SK-N-MC (cell line): ENCODE results near the gene SLC2A11.
"Not testable (repeated sequence)": the region's sequence is repeated elsewhere in the genome, so short reads cannot be mapped to it uniquely, and the experiment has no call there.

ENCODE experiments used
- DNase-seq: peaks from one replicate; pipeline ENCODE4 v3.0.0-alpha.2; 2011; ENCODE audit warnings: low read depth, low spot score
- H3K27ac ChIP-seq: fragments of 200-600 bp; sonication (generic); 2 replicates; pipeline ENCODE4 v1.5.1; 2016; ENCODE audit warnings: mixed run types
- H3K36me3 ChIP-seq: fragments of 200-600 bp; sonication (generic); 2 replicates; pipeline ENCODE4 v1.6.1; 2017; ENCODE audit warnings: antibody characterized with exemption, low read length, mixed read lengths; ENCODE audit not compliant: insufficient read depth
- H3K4me3 ChIP-seq: fragments of 200-600 bp; sonication (generic); 2 replicates; pipeline ENCODE4 v1.5.1; 2016
- H3K9ac ChIP-seq: fragments of 200-600 bp; sonication (generic); 2 replicates; pipeline ENCODE4 v1.8.0; 2017; ENCODE audit warnings: mixed run types, mixed read lengths; ENCODE audit not compliant: insufficient read length
- H3K9me3 ChIP-seq: fragments of 200-600 bp; sonication (generic); 2 replicates; pipeline ENCODE4 v1.6.1; 2017; ENCODE audit warnings: low read depth, mild to moderate bottlenecking, antibody characterized with exemption, low read length, moderate library complexity, mixed read lengths
- EZH2 ChIP-seq: fragments of 200-600 bp; sonication (generic); IDR thresholded peaks from one replicate; pipeline ENCODE4 v1.6.1; 2017; ENCODE audit warnings: antibody characterized with exemption
- FOXP2 ChIP-seq: optimal IDR thresholded peaks from 2 replicates; pipeline ENCODE3; 2011; ENCODE audit warnings: mild to moderate bottlenecking, moderate library complexity; ENCODE audit not compliant: insufficient read depth; ENCODE audit errors: extremely low read length, control extremely low read depth
- POLR2AphosphoS5 ChIP-seq: IDR thresholded peaks from 2 replicates; pipeline ENCODE4 v1.6.1; 2012; ENCODE audit warnings: mild to moderate bottlenecking, low read depth, low read length, borderline replicate concordance

Gene SLC2A11

DNA sequence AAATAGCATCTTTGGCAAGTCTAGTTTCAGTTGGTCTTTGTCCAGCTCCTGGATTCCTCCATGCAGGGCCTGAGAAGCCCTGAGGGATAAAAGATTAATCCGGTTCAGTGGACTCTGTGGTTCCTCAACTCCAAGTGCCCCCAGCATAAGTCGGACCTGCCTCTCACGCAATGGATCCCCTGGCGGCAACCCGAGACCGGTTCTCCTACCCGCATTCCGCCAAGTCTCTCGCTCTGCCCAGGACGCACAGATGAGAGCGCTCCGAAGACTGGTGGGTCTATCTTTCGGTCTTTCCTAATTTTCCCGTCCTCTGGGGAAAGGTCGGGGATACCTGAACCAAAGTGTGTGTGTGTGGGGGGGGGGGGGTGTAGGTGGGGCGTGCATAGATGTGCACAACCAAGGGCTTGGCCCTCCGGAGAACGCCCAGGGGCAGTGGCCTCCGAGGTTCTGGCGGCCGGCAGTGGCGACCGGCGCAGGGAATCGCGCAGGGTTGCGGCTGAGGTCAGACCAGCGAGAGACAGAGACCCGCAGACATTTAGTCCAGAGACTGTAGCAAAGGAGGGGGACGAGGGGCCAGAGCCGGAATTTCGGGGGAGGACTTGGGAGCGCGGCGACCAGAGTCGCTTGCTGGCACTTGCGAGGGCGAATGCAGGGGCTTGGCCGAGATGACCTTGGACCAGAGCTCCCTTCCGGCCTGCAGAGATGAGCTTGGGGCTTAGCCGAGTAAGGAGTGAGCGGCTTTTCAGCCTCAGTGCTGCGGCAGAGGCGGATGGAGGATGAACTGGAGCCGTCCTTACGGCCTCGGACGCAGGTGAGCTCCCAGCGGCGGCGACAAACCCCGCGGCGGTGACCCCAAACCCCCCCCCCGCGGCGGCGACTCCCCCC is 712 bp upstream of the SLC2A11 start:
- Histone ChIP-seq H3K36me3 (no peaks in the 10 kb centered on the region), H3K9ac (peak overlapping the region; percentile 64), H3K27ac (no peak overlapping the region), H3K4me3 (peak overlapping the region; percentile 83), H3K9me3 (no peaks in the 10 kb centered on the region)
- TF ChIP-seq POLR2AphosphoS5 = no peak
- TF ChIP-seq EZH2 = no peak
- no peak for TF ChIP-seq FOXP2
- DNase-seq = no peak

DNA sequence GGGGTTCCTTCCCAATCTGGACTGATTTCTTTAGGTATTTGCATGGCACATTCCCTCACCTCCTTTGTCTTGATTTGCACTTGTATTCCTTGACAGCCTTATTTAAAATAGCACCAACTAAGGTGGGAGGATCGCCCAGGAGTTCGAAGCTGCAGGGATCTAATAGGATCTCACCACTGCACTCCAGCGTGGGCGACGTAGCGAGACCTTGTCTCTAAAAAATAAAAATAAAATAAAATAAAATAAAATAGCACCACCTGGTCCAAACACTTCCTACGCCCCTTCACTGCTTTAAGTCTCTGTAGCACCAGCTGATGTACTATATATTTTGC is 775 bp downstream of the SLC2A11 start:
- DNase-seq = no peak
- peak overlapping the region; percentile 64 for H3K9ac ChIP-seq
- H3K9me3 ChIP-seq = no peaks in the 10 kb centered on the region
- no peak for TF ChIP-seq FOXP2
- no peak for TF ChIP-seq EZH2
- TF ChIP-seq POLR2AphosphoS5 = no peak
- peak overlapping the region; percentile 83 for H3K4me3 ChIP-seq
- no peaks in the 10 kb centered on the region for H3K36me3 ChIP-seq
- H3K27ac ChIP-seq = no peak overlapping the region

GRCh38 chr22:23859201-23859600 is 1.5 kb downstream of the SLC2A11 start:
- Histone ChIP-seq H3K36me3 (no peaks in the 10 kb centered on the region), H3K27ac (no peak overlapping the region), H3K9ac (no peak overlapping the region), H3K9me3 (no peaks in the 10 kb centered on the region), H3K4me3 (no peak overlapping the region)
- TF ChIP-seq EZH2 = no peak
- no peak for TF ChIP-seq POLR2AphosphoS5
- no peak for TF ChIP-seq FOXP2
- DNase-seq = no peak

DNA sequence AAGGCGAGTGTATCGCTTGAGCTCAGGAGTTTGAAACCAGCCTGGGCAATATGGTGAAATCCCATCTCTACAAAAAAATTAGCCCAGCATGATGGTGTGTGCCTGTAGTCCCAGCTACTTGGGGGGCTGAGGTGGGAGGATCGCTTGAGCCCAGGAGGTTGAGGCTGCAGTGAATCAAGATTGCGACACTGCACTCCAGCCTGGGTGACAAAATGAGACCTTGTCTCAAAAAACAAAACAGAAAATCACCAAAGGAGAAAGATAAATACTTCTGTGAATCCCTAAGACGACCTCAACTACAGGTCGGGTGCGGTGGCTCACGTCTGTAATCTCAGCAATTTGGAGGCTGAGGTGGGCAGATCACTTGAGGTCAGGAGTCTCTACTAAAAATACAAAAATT is 2.5 kb downstream of the SLC2A11 start:
- not testable (repeated sequence) for H3K9me3 ChIP-seq, DNase-seq, H3K27ac ChIP-seq, H3K9ac ChIP-seq, H3K4me3 ChIP-seq, H3K36me3 ChIP-seq

DNA sequence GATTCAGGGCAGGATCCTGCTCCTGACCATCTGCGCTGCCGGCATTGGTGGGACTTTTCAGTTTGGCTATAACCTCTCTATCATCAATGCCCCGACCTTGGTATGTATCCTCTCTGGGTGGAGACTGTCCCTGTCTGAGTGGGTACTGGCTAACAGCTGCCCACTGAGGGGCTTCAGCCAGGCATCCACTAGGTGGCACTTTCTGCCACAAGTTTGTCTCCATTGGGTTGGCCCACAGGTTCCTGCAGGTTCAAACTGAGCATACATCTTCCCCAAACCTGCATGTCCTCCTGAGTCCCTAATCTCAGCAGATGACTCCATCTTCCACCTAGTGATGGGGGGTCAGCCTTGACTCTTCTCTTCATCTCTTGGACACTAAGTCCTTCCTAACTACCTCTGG is 4.4 kb downstream of the SLC2A11 start:
- H3K4me3 ChIP-seq = no peak overlapping the region
- DNase-seq = no peak

DNA sequence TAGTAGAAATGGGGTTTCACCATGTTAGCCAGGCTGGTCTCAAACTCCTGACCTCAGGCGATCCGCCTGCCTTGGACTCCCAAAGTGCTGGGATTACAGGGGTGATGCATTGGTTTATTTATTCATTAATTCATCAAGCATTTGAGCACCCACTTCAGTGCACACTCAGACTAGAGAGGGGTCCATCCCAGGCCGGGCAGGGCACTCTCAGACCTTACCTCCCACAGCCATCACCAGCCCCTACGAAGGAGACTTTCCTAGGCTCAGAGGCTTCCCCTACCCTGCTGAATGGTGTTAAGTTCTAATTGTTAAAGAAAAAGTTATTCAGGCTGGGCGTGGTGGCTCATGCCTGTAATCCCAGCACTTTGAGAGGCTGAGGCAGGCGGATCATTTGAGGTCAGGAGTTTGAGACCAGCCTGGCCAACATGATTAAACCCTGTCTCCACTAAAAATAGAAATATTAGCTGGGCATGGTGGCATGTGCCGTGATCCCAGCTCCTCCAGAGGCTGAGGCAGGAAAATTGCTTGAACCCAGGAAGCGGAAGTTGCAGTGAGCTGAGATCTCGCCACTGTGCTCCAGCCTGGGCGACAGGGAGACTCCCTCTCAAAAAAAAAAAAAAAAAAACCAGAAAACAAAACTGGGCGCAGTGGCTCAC is 7.0 kb downstream of the SLC2A11 start:
- not testable (repeated sequence) for H3K9me3 ChIP-seq, H3K36me3 ChIP-seq, H3K4me3 ChIP-seq, DNase-seq, H3K9ac ChIP-seq, H3K27ac ChIP-seq

More for the DNA sequence above, 4.4 kb downstream of the SLC2A11 start:
- H3K9ac ChIP-seq = no peak overlapping the region
- no peak overlapping the region for H3K27ac ChIP-seq
- H3K9me3 ChIP-seq = no peaks in the 10 kb centered on the region
- H3K36me3 ChIP-seq = no peaks in the 10 kb centered on the region
- TF ChIP-seq POLR2AphosphoS5 = no peak

- no peak for TF ChIP-seq POLR2AphosphoS5
- TF ChIP-seq EZH2 = no peak
- no peak for TF ChIP-seq FOXP2
- no peak overlapping the region for H3K27ac ChIP-seq
- H3K36me3 ChIP-seq = no peaks in the 10 kb centered on the region
- no peak for DNase-seq
- H3K9ac ChIP-seq = no peak overlapping the region
- H3K4me3 ChIP-seq = no peak overlapping the region
- no peaks in the 10 kb centered on the region for H3K9me3 ChIP-seq
These were observed 10.9 kb downstream of the SLC2A11 start for GRCh38 chr22:23868580-23868979.

GRCh38 chr22:23874871-23875270 is 17.2 kb downstream of the SLC2A11 start:
- H3K4me3 ChIP-seq = no peak overlapping the region
- no peak overlapping the region for H3K27ac ChIP-seq
- H3K9me3 ChIP-seq = no peaks in the 10 kb centered on the region
- no peaks in the 10 kb centered on the region for H3K36me3 ChIP-seq
- no peak for TF ChIP-seq FOXP2
- no peak for TF ChIP-seq POLR2AphosphoS5
- TF ChIP-seq EZH2 = no peak
- no peak overlapping the region for H3K9ac ChIP-seq
- no peak for DNase-seq

GRCh38 chr22:23875801-23876200 is 18.1 kb downstream of the SLC2A11 start:
- TF ChIP-seq POLR2AphosphoS5 (no peak), EZH2 (no peak), FOXP2 (no peak)
- H3K4me3 ChIP-seq = no peak overlapping the region
- H3K36me3 ChIP-seq = no peaks in the 10 kb centered on the region
- H3K9ac ChIP-seq = no peak overlapping the region
- DNase-seq = no peak
- no peaks in the 10 kb centered on the region for H3K9me3 ChIP-seq
- no peak overlapping the region for H3K27ac ChIP-seq
